ENCODE data around the gene PTPRO. TPM values are rescaled to one million over a fixed set of nuclear protein-coding genes. Genes with fewer than 3 reads are reported as not detected.

The PTPRO gene
- polyA plus RNA-seq, 1 donor: 1.6 TPM

- DNase-seq: no peak
- Histone ChIP-seq H3K27ac (ENCODE audit: low read length) (no peak overlapping the region), H3K4me3 (ENCODE audit: low read length) (no peak overlapping the region), H3K4me1 (ENCODE audit: control insufficient read depth, insufficient read depth, low read length) (no peaks in the 10 kb centered on the region), H3K27me3 (ENCODE audit: control insufficient read depth, insufficient read depth, low read length) (no peaks in the 10 kb centered on the region), H3K9me3 (ENCODE audit: control insufficient read depth, low read depth, low read length) (no peaks in the 10 kb centered on the region), H3K36me3 (ENCODE audit: control insufficient read depth, insufficient read depth, low read length) (no peaks in the 10 kb centered on the region)
Measured at GRCh38 chr12:15393995-15394394, 71.7 kb downstream of the PTPRO start.

DNA sequence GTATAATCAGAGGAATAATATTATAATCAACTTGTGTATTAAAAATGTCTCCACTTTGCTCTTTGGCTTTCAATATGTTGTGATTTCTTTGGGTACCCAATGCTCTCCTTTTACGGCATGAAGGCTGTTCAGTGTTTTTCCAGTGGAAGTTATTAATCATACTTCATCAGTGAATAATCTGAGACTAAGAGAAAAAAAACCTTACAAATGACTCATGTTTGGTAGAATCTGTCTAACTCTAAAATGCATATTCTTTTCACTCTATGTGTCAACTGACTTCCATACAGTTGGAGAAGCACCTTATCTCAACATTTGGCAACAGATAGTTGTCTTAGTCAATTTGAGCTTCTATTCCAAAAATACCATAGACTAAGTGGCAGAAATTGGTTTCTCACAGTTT lies 82.2 kb downstream of the PTPRO start:
- Histone ChIP-seq H3K9me3 (ENCODE audit: control insufficient read depth, low read depth, low read length) (no peaks in the 10 kb centered on the region), H3K27ac (ENCODE audit: low read length) (no peak overlapping the region), H3K4me3 (ENCODE audit: low read length) (no peak overlapping the region), H3K36me3 (ENCODE audit: control insufficient read depth, insufficient read depth, low read length) (no peaks in the 10 kb centered on the region), H3K4me1 (ENCODE audit: control insufficient read depth, insufficient read depth, low read length) (no peaks in the 10 kb centered on the region), H3K27me3 (ENCODE audit: control insufficient read depth, insufficient read depth, low read length) (no peaks in the 10 kb centered on the region)
- no CpG with 5 or more reads among the region's 1 CpG for WGBS (ENCODE audit: insufficient coverage, low lambda C conversion rate)
- DNase-seq: no peak

- Histone ChIP-seq H3K4me3 (ENCODE audit: low read length) (no peak overlapping the region), H3K27me3 (ENCODE audit: control insufficient read depth, insufficient read depth, low read length) (no peaks in the 10 kb centered on the region), H3K4me1 (ENCODE audit: control insufficient read depth, insufficient read depth, low read length) (no peaks in the 10 kb centered on the region), H3K36me3 (ENCODE audit: control insufficient read depth, insufficient read depth, low read length) (no peaks in the 10 kb centered on the region), H3K27ac (ENCODE audit: low read length) (no peak overlapping the region), H3K9me3 (ENCODE audit: control insufficient read depth, low read depth, low read length) (no peaks in the 10 kb centered on the region)
- DNase-seq: no peak
- no CpG with 5 or more reads among the region's 2 CpGs for WGBS (ENCODE audit: insufficient coverage, low lambda C conversion rate)
Measured at GRCh38 chr12:15405606-15406005, 83.3 kb downstream of the PTPRO start.

- WGBS (ENCODE audit: insufficient coverage, low lambda C conversion rate): 100% methylated on average over 1 of the region's 2 CpGs
- H3K4me3 ChIP-seq (ENCODE audit: low read length): no peak overlapping the region
- H3K36me3 ChIP-seq (ENCODE audit: control insufficient read depth, insufficient read depth, low read length): no peaks in the 10 kb centered on the region
- no peaks in the 10 kb centered on the region for H3K27me3 ChIP-seq (ENCODE audit: control insufficient read depth, insufficient read depth, low read length)
- no peak overlapping the region for H3K27ac ChIP-seq (ENCODE audit: low read length)
- no peaks in the 10 kb centered on the region for H3K4me1 ChIP-seq (ENCODE audit: control insufficient read depth, insufficient read depth, low read length)
- H3K9me3 ChIP-seq (ENCODE audit: control insufficient read depth, low read depth, low read length): no peaks in the 10 kb centered on the region
- DNase-seq: no peak
Measured at GRCh38 chr12:15407025-15407424, 84.7 kb downstream of the PTPRO start.

DNA sequence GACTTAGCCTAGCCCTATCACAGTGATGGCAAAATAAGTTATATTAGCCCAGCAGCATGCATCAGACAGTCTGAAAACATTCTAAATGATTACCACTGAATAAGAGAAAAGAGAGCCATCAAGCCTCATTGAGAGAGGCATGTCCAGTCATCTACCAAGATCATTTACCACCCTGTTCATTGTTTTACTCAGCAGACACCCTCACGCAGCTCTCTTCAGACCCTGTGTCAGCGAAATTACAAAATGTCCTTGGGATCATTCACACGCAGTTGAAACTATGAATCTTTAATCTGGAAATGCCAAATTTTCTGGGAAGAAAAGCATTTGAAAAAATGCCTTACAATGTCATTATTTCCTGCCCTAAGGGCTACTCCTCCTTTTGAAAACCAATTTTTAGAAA lies 89.5 kb downstream of the PTPRO start:
- H3K9me3 ChIP-seq (ENCODE audit: control insufficient read depth, low read depth, low read length): no peaks in the 10 kb centered on the region
- H3K4me1 ChIP-seq (ENCODE audit: control insufficient read depth, insufficient read depth, low read length): no peaks in the 10 kb centered on the region
- no peak overlapping the region for H3K4me3 ChIP-seq (ENCODE audit: low read length)
- no peak for DNase-seq
- H3K27ac ChIP-seq (ENCODE audit: low read length): no peak overlapping the region
- no peaks in the 10 kb centered on the region for H3K27me3 ChIP-seq (ENCODE audit: control insufficient read depth, insufficient read depth, low read length)
- H3K36me3 ChIP-seq (ENCODE audit: control insufficient read depth, insufficient read depth, low read length): no peaks in the 10 kb centered on the region
- 60% methylated on average over 1 of the region's 3 CpGs for WGBS (ENCODE audit: insufficient coverage, low lambda C conversion rate)

- no peaks in the 10 kb centered on the region for H3K4me1 ChIP-seq (ENCODE audit: control insufficient read depth, insufficient read depth, low read length)
- H3K27ac ChIP-seq (ENCODE audit: low read length): no peak overlapping the region
- DNase-seq: no peak
- WGBS (ENCODE audit: insufficient coverage, low lambda C conversion rate): no CpG with 5 or more reads among the region's 3 CpGs
- no peak overlapping the region for H3K4me3 ChIP-seq (ENCODE audit: low read length)
- H3K27me3 ChIP-seq (ENCODE audit: control insufficient read depth, insufficient read depth, low read length): no peaks in the 10 kb centered on the region
- H3K9me3 ChIP-seq (ENCODE audit: control insufficient read depth, low read depth, low read length): no peaks in the 10 kb centered on the region
- no peaks in the 10 kb centered on the region for H3K36me3 ChIP-seq (ENCODE audit: control insufficient read depth, insufficient read depth, low read length)
Measured at GRCh38 chr12:15417691-15418090, 95.4 kb downstream of the PTPRO start.

GRCh38 chr12:15423629-15424028 lies 101.3 kb downstream of the PTPRO start:
- DNase-seq: no peak
- no peaks in the 10 kb centered on the region for H3K9me3 ChIP-seq (ENCODE audit: control insufficient read depth, low read depth, low read length)
- H3K27me3 ChIP-seq (ENCODE audit: control insufficient read depth, insufficient read depth, low read length): no peaks in the 10 kb centered on the region
- WGBS (ENCODE audit: insufficient coverage, low lambda C conversion rate): no CpG with 5 or more reads among the region's 2 CpGs
- no peaks in the 10 kb centered on the region for H3K4me1 ChIP-seq (ENCODE audit: control insufficient read depth, insufficient read depth, low read length)
- no peaks in the 10 kb centered on the region for H3K36me3 ChIP-seq (ENCODE audit: control insufficient read depth, insufficient read depth, low read length)
- no peak overlapping the region for H3K27ac ChIP-seq (ENCODE audit: low read length)
- H3K4me3 ChIP-seq (ENCODE audit: low read length): no peak overlapping the region

DNA sequence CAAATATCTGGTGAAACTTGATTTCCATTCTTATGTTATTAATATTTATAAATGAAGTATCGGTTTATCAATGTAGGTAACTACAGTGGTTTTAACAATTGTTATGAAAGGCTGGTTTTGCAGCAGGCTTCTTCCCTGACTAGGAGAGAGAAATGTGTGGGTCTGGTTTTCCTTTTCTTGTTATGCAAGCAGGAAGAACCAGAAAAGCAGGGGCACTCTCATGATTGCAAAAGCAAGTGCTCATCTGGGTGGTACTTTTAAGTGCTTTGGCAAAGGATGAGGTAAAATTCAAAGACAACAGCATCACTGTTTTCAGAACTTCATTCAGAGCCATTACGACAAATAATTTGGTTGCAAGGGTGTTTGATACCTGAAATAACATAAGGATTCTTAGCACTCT lies 105.6 kb downstream of the PTPRO start:
- 100% methylated on average over 1 of the region's 2 CpGs for WGBS (ENCODE audit: insufficient coverage, low lambda C conversion rate)

GRCh38 chr12:15428632-15429031 lies 106.3 kb downstream of the PTPRO start:
- Histone ChIP-seq H3K27me3 (ENCODE audit: control insufficient read depth, insufficient read depth, low read length) (no peaks in the 10 kb centered on the region), H3K36me3 (ENCODE audit: control insufficient read depth, insufficient read depth, low read length) (no peaks in the 10 kb centered on the region), H3K4me3 (ENCODE audit: low read length) (no peak overlapping the region), H3K27ac (ENCODE audit: low read length) (no peak overlapping the region), H3K4me1 (ENCODE audit: control insufficient read depth, insufficient read depth, low read length) (no peaks in the 10 kb centered on the region), H3K9me3 (ENCODE audit: control insufficient read depth, low read depth, low read length) (no peaks in the 10 kb centered on the region)
- DNase-seq: no peak
- no CpG with 5 or more reads among the region's 2 CpGs for WGBS (ENCODE audit: insufficient coverage, low lambda C conversion rate)

More for the DNA sequence above, 105.6 kb downstream of the PTPRO start:
- Histone ChIP-seq H3K9me3 (ENCODE audit: control insufficient read depth, low read depth, low read length) (no peaks in the 10 kb centered on the region), H3K4me1 (ENCODE audit: control insufficient read depth, insufficient read depth, low read length) (no peaks in the 10 kb centered on the region), H3K4me3 (ENCODE audit: low read length) (no peak overlapping the region), H3K36me3 (ENCODE audit: control insufficient read depth, insufficient read depth, low read length) (no peaks in the 10 kb centered on the region), H3K27me3 (ENCODE audit: control insufficient read depth, insufficient read depth, low read length) (no peaks in the 10 kb centered on the region), H3K27ac (ENCODE audit: low read length) (no peak overlapping the region)
- no peak for DNase-seq

- H3K36me3 ChIP-seq (ENCODE audit: control insufficient read depth, insufficient read depth, low read length): no peaks in the 10 kb centered on the region
- no peaks in the 10 kb centered on the region for H3K4me1 ChIP-seq (ENCODE audit: control insufficient read depth, insufficient read depth, low read length)
- no peak overlapping the region for H3K4me3 ChIP-seq (ENCODE audit: low read length)
- no peak overlapping the region for H3K27ac ChIP-seq (ENCODE audit: low read length)
- WGBS (ENCODE audit: insufficient coverage, low lambda C conversion rate): 86% methylated on average over 1 of the region's 1 CpG
- no peaks in the 10 kb centered on the region for H3K27me3 ChIP-seq (ENCODE audit: control insufficient read depth, insufficient read depth, low read length)
- H3K9me3 ChIP-seq (ENCODE audit: control insufficient read depth, low read depth, low read length): no peaks in the 10 kb centered on the region
- DNase-seq: no peak
Measured at GRCh38 chr12:15429262-15429661, 107.0 kb downstream of the PTPRO start.

DNA sequence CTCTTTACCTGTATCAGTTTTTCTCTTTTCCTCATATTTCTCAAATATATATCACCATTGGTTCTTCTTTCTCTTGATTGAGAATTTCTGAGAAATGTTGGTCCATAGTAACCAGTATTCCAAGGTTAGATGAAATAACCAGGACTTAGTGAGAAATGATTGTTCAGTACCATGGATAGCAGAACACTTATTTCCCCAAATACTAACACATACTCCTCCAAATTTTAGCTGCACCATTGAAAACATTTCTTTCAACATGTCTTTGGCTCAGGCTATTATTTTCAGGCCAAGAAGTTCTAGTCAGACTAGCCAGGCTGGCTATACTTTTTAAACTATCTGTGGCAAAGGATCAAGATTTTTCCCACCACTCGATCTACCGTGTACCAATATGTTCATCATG lies 113.3 kb downstream of the PTPRO start:
- H3K4me3 ChIP-seq (ENCODE audit: low read length): no peak overlapping the region
- no peak overlapping the region for H3K27ac ChIP-seq (ENCODE audit: low read length)
- H3K9me3 ChIP-seq (ENCODE audit: control insufficient read depth, low read depth, low read length): peaks cover 5% of the 10 kb centered on the region
- H3K36me3 ChIP-seq (ENCODE audit: control insufficient read depth, insufficient read depth, low read length): no peaks in the 10 kb centered on the region
- no peak for DNase-seq
- H3K27me3 ChIP-seq (ENCODE audit: control insufficient read depth, insufficient read depth, low read length): no peaks in the 10 kb centered on the region
- H3K4me1 ChIP-seq (ENCODE audit: control insufficient read depth, insufficient read depth, low read length): no peaks in the 10 kb centered on the region
- no CpG with 5 or more reads among the region's 2 CpGs for WGBS (ENCODE audit: insufficient coverage, low lambda C conversion rate)

Measured in large intestine (tissue), 3 donors.